Activated CD4-positive, alpha-beta T cell treated with anti-CD3 and anti-CD28 coated beads, Interleukin-2, Interleukin-6, amounts not matched to agents 100 ng/mL and 50 ng/mL, durations not matched to agents 16 hours and 8 hours (primary cell): ENCODE measurements around the gene TMEM221.
A peak's percentile ranks its signal among the peaks of the same experiment; 100 is the strongest.

Experiments used
- DNase-seq: peaks from one replicate; pipeline ENCODE4 v3.0.0-alpha.2; 2020

TMEM221 gene

DNA sequence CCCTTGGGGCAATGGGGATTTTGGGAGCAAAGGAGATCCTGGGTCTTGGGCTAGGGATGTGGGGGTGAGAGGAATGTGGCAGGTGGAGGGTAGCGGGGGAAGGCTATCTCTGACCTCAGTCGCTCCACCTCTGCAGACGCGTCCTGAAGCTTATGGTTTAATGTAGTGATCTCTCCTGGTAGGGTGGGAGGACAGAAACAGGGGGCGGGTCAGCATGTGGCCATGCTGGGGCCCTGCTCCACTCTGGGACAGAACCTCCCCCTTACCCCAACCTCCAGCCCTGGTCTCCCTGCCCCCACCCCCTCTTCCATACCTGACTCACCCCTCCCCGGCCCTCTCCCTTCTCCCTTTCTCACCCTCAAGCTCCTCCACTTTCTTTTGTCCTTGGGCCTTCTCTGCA, 44.5 kb downstream of the TMEM221 start:
- peak; percentile 40 for DNase-seq

DNA sequence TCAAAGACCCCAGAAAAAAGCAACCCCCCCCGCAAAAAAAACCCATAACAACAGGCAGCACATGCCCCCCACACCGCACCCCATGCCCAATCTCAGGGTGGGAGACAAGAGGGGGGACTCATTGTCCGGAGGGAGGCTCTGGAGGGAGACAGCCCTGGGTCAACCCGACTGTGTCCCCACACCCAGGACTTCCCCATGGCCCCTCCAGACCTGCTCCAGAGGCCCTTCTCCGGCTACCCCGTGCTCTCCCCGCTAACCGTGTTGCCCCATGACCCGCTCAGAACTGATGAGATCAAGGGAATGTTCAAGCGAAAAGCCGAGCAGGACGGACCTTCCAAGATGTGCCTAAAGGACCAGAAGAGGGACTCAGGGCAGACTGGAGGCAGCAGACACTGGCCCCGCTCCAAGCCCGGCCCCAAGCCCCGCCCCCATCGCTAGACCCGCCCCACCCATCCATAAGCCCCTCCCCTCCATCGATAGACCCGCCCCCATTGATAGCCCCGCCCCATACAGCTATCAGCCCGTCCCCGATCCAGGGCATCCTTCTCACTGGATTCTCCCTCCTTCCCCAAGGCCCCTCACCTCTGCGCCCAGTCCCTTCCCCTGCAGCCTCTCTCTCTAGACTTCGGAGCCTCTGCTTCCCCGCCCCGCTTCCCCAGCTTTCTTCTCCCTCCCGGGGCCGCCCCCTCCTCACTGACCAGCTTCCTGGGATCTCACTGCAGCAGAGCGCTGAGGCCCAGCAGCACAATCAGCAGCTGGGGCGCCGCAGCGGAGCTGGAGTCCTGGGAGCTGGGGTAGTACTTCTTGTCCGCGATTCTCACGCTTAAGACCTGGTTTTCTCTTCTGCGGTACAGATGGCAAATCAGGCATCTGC, 45.2 kb downstream of the TMEM221 start:
- peak; percentile 62 for DNase-seq

DNA sequence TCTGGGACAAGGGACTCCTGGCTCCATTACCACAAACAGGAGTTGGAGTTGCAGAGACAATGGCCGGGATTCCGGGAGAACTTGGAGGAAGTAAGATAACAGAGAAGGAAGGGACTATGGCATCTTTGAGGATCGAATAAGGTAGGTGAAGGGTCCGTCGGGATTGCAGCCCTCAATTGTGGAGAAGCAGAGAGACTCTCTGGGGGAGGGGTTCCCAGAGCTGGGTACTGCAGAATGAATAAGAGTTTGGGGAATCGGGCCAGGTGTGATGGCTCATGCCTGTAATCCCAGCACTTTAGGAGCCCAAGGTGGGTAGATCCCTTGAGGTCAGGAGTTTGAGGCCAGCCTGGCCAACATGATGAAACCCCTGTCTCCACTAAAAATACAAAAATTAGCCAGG, 46.8 kb downstream of the TMEM221 start:
- DNase-seq: no peak

DNA sequence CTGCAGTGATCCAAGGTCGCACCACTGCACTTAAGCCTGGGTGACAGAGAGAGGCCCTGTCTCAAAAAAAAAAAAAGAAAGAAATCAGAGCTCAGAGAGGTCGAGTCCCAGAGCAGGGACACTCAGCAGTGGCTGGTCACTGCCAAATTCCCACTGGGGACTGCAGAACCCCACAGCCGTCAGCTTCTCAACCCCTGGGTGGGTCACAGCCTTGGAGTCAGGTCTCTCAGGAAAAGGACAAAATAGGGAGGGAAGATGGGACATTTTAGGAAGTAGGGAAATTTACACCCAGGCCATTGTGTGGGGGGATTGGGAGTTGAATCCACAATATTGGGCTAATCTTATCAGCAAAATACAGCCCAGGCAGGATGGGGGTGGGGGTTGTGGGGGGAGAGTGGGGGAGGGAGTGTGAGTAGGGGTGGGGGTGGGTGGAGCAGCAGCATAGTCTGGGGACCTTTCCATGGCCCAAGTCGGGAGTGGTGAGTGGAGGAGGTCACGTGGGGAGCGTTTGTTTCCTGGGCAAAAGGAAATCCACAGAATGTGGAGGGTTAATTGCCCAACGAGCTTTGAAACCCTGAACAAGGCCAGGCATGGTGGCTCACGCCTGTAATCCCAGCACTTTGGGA, 49.5 kb downstream of the TMEM221 start:
- no peak for DNase-seq

DNA sequence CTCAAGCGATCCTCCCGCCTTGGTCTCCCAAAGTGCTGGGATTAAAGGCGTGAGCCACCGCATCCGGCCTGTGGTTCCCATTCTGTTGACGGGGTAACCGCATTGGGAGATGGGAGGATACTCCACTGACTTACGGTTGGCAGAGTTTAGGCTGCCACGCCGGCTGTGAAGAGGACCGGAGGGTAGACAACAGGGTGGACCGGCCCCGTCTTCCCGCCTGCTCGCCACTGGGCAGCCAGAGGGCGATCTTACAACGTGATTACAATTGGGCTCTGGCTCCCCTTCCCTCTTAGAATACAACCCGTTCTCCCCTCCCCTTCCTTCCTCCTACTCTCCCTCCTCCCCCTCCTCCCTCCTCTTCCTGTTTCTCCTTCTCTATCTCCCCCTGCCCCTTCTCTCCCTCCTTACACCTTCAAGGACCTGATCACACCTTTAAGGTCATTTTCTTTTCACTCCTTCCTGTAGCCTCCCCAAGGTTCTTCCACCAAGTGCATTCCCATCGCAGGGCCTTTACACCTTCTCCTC, 53.5 kb downstream of the TMEM221 start:
- DNase-seq: peak; percentile 91

DNA sequence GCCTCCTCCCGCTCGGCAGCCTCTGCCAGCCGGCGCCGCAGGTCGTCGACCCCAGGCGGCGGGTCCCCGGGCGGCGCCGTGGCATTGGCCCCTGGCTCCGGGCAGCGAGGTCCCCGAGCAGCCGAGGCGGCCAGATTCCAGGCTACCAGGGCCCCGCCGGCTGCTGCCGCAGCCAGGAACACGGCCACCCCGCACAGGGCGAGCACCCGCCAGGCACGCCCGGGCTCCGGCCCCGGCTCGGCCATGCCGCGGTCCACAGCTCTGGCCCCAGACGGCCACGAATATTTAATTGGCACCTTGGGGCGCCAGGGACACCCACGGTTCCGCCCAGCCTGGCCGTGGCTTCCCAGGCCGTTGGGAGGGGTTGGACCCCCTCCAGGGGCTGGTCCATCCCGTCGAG, 54.6 kb downstream of the TMEM221 start, which contains the start of gene CCDC194:
CCDC194 (minus strand) TSS at position 283 of the 400 bp plus-strand sequence; CDS start at position 245, 38 bp downstream.
- no peak for DNase-seq

DNA sequence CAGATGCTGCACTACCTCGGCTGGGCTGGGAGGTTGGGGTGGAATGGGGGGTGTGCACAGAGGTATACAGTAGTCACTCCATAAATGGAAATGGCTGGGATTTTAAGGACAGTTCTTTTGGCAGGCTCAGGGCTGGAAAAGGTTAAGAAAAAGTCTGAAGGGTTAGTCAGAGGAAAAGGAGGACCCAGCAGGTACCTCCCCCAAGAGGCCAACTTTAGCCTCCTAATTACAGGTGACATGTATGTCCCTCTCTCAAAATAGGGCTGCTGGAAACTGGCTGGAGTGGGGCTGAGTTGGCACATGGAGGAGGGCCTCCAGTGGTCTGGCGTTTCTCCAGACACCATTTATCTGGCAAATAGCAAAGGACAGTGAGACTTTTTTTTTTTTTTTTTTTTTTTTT, 55.5 kb downstream of the TMEM221 start:
- no peak for DNase-seq

DNA sequence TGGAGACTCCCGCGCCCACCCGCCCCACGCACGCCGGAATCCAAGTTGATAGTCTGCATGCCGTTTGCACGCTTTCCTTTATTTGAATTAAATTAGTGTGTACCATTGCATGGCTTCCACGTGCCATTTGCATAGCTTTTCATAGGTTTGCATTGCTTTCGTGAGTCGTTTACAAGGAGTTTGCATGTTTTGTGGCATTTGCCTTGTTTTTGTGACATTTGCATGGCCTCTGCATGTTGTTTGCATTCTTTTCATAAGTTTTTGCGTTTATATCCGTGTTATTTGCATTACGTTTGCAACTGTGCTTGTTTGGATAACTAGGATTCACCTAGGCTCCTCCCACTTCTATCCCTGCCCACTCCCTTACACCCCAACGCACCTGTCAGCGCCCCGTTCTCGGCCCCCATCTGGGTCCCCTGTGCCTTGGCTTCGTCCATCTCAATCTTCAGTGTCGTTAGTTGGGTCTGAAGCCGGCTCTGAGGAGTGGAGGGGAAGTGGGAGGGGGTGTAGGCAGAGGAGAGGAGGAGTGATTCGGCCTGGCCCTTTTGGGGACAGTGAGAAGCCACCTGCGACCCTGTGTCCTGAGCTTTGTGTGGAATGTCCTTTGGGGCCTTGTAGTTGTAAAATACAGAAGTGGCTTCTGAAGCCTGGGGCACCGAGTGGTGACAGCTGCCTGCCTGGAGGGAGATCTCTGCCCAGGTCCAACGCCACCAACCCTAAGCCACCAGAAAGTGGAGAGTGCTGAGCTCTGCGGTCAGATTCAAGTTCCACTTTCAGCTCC, 56.9 kb downstream of the TMEM221 start:
- DNase-seq: no peak

DNA sequence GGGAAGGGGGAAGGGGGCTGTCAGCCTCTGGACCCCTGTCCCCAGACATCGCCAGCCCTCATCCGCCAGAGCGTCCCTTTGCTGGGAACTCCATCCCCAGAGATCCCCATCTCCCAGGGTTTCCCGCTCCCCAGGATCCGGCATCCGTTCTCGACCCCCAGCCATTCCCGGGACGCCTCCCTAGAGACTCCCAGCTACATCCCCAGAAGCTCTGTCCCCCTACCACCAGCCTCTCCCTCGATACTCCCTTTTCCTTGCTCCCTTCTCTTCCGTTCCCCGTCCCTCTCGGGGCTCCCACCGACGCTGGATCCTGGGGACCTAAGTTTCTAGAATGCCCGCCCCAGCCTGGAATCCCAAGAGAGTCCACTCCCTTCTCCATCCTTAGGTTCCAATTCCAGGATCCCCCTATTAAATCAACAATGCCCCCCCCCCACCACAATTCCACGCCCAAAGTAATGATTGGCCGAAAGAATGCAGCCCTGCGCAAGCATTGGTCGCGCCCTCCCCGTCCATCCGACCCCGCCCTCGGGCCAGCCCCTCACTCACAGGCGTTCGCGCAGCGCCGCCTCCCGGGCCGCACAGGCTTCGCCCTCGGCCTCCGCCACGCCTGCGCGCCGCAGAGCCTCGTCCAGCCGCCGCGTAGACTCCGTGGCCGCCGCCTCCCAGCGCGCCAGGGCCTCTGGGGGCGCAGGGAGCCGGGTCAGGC, 57.6 kb downstream of the TMEM221 start:
- peak; percentile 94 for DNase-seq

DNA sequence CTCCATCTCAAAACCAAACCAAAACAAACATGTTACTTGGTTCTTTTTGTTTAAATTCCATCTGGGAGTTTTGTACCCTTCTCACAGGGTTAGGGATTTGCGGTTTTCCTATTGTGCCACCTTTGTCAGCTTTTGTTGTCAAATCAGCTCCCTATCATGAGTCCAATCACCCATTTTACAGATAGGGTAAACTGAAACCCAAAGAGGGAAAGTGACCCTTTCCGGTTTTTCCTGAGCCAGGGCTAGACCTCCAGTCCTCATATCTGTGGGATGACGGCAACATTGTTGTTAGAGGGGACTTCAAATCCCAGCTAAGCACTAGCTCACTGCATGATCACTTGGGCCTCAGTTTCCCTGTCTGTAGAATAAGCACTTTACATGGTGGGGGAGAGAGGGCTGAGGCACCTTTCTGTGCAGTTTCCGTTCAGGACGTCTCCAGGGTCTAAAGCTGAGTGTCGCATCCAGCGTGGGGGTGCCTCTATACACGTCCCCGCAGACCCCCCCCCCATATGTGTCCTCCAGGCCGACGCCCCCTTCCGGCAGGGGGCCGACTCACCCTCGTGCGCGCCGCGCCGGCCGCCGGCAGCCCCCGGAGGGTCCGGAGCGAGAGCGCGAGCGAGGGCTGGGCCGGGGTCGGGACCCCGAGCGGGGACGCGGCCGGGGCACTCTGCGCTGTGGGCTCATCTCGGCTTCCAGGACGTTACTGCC, 58.4 kb downstream of the TMEM221 start:
- DNase-seq: no peak

DNA sequence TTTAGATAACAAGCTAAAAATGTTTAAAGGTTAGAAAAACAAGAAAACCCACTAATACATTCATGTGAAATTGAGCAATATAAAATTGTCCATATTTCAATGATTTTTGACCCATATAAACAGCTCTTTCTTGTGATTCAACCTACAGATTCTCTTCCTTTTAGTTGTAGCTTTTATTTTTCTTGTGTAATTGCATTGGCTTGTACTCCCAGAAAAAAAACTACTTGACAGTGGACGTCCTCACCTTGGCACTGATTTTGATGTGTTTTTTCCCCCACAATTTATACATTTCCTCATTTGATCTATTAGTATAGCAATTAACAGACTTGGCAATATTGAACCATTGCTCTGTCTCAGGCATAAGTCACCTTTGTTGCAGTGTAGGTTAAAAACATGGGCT, 59.2 kb downstream of the TMEM221 start:
- no peak for DNase-seq

DNA sequence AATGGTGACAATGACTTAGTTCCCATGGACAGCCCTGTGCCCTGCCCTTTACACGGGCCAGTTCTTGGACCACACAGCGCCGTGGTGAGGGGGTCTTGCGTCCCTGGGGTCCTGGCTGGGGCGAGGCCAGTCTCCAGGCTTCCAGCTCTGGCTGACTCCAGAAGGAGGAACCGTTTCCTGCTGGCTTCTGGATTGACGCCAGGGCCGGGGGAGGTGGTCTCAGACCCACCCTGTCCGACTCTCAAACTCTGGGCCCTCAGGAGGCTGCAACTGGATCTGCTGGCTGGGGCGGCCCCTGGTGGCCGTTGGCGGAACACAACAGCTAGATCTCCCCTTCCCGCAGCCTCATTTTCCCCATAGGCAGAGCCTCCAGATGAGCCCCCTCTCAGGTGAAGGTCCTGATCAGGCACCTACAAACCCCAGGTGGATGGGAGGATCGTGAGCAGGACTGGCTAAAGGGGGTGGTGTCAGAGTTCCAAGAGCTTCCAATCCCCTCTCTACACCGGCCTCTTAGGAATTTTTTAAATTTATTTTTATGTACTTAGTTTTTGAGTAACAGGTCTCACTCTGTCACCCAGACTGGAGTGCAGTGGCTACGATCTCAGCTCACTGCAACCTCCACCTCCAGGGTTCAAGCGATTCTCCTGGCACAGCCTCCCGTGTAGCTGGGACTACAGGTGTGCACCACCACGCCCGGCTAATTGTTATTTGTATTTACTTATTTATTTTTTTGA, 62.4 kb downstream of the TMEM221 start:
- DNase-seq: peak; percentile 70
